GM19099 (cell line): Measurements from ENCODE around the gene SFSWAP.

Experiments
- POLR2A ChIP-seq: IDR thresholded peaks from 3 replicates; pipeline ENCODE4 v1.6.1; 2011; ENCODE audit warnings: low read depth; ENCODE audit not compliant: insufficient read length; ENCODE audit errors: extremely low read depth

SFSWAP gene

GRCh38 chr12:131735476-131736445 is 24.9 kb downstream of the SFSWAP start:
- TF ChIP-seq POLR2A: no peak

DNA sequence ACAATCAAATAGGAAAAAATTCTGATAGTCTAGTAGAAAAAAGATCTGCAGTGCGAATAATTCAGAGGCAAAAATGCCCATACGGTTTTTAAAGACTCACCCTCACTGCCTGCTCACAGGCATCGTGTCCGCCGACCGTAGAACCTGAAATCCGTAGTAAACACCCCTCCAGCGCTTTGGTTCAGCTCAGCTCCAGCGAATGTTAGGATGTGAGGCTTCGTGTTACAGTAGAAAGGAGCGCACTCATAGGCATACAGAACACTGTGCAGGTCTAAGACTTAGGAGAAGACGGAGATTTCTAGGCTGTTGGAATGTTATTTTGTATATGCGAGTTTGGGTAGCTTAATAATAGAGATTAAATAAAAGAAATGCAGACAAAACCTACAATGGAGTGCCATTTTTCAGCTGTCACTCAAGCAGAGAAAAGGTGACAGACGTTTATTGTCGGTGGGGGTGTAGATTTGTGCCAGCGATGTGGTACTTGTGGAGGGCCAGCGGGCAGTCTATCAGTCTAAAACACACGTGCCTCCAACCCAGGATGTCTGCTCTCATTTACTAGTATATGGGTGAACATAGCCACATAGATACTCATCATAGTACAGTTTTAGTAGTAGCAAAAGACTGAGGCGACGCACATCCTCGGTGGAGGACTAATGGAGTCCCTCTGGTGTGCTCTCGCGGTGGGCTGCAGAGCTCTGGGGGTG is 25.7 kb downstream of the SFSWAP start:
- no peak for TF ChIP-seq POLR2A

- TF ChIP-seq POLR2A: no peak
These were observed 26.4 kb downstream of the SFSWAP start for GRCh38 chr12:131737150-131737827.

DNA sequence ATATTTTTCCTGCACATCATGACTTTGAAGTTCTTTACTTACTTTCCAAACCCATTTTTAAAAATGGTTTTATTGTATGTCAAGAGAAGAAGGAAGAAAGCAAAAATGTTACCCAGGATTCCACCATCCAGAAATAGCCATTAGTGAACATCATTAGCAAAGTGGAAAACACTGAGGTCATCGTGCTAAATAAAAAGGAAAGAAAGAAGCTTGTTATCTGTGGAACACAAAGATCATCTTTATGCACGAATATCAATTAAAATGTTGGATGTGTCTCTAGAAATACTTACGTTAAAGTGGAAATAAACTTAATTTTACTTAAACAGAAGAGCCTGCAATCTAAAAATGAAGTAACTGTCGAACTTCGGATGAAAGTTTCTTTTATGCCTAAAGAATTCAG is 27.3 kb downstream of the SFSWAP start:
- TF ChIP-seq POLR2A: no peak

DNA sequence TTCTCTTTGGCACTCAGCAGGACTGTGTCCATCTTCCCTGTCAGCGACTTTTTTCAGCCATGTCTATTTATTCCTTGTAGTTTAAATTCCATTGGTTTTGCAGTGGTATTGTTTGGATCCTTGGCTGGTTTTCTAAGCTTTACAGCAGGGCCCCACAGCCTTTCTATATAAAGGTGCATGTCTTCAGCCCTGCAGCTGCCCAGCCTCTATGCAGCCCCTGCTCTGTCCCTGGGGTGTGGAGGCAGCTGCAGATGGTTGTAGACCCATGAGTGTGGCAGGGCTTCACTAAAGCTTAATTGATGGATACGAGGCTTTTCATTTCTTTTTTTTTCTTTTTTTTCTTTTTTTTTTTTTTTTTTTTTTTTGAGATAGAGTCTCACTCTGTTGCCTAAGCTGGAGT is 29.7 kb downstream of the SFSWAP start:
- TF ChIP-seq POLR2A: no peak

GRCh38 chr12:131745706-131746105 is 34.8 kb downstream of the SFSWAP start:
- no peak for TF ChIP-seq POLR2A

GRCh38 chr12:131747276-131748177 is 36.6 kb downstream of the SFSWAP start:
- TF ChIP-seq POLR2A: no peak

DNA sequence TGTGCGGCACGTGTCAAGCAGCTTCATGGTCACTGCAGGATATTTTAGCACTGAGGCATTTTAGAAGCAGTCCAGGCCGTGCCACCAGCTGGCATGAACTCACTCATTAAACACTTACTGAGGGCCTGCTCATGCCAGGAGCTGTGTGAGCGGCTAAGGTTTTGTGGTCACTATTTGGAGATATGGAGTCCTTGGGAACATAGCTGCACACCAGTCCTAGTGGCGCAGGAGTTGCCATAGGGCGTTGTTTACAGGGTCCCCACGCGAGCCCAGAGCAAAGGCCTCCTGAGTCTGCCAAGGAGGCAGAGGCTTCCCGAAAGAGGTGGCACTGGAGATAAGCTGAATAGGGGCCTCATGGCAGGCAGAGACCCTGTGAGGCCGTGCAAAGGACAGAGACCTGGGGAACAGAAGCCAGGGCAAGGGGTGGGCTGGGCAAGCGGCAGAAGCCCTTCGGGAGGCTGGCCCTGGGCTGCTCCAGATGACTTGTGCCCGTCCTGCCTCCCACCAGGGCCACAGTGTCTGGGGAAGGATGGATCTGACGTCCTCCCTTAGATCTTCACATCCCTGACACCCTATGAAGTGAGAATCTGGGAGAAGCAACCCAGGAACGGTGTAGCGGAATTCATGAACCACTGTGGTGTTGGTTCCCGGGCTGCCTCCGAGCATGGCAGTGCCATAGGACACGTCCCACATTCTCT is 38.9 kb downstream of the SFSWAP start:
- TF ChIP-seq POLR2A: no peak

GRCh38 chr12:131751335-131751734 is 40.4 kb downstream of the SFSWAP start:
- TF ChIP-seq POLR2A: no peak

DNA sequence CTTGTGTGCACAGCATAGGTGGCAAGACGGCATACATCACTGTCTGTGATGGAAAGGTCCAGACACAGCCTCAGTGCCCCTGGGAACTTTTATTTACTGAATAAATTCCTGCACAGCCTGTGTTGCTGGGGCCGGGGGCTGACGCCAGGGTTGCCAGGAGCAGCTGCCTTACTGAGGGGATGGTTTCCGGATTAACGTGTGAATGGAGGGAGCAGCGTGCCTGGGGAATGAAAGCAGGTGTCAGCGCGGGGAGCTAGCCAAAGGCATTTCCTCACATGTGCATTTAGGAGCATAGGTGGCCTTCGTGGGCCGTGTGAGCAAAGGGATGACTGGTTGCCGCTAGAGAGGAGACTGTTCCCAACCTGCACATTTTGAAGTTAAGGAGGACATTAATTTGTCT is 41.6 kb downstream of the SFSWAP start:
- TF ChIP-seq POLR2A: no peak

DNA sequence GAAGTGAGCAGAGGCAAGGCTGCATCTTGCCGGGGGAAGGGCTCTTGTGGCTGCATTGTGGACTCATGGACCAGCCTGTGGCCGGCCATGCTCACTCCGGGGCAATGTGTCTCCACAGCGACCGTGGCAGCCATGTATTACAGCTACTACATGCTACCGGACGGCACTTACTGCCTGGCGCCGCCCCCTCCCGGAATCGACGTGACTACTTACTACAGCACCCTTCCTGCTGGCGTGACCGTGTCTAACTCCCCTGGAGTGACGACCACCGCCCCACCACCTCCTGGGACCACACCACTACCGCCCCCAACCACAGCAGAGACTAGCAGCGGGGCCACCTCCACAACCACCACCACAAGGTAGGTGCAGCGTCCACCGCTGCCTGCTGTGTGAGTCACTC is 42.1 kb downstream of the SFSWAP start:
- TF ChIP-seq POLR2A: no peak

GRCh38 chr12:131753757-131754156 is 42.9 kb downstream of the SFSWAP start:
- TF ChIP-seq POLR2A: no peak

DNA sequence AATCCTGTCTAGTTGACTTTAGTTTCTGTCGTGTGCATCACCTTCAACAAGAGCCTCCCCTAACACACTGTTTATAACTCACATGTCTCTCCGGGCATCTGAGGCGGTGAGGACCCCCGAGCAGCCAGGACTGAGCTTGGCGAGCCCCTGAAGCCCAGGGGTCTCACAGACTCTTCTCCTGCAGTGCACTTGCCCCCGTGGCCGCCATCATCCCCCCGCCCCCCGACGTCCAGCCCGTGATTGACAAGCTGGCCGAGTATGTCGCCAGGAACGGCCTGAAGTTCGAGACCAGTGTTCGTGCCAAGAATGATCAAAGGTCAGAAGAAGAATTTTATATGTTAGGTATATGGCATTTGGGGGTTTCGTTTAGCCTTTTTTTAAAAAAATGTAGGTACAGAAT is 43.3 kb downstream of the SFSWAP start:
- no peak for TF ChIP-seq POLR2A
